GM12801 (cell line): ENCODE results near the gene PRKAG3.

Source experiments
- TF ChIP-seq, protein P1 (sequence below): IDR thresholded peaks from one replicate; pipeline ENCODE4 v1.5.1; 2011; ENCODE audit warnings: control low read depth; ENCODE audit not compliant: insufficient read length; ENCODE audit errors: extremely low read depth

Gene PRKAG3

DNA sequence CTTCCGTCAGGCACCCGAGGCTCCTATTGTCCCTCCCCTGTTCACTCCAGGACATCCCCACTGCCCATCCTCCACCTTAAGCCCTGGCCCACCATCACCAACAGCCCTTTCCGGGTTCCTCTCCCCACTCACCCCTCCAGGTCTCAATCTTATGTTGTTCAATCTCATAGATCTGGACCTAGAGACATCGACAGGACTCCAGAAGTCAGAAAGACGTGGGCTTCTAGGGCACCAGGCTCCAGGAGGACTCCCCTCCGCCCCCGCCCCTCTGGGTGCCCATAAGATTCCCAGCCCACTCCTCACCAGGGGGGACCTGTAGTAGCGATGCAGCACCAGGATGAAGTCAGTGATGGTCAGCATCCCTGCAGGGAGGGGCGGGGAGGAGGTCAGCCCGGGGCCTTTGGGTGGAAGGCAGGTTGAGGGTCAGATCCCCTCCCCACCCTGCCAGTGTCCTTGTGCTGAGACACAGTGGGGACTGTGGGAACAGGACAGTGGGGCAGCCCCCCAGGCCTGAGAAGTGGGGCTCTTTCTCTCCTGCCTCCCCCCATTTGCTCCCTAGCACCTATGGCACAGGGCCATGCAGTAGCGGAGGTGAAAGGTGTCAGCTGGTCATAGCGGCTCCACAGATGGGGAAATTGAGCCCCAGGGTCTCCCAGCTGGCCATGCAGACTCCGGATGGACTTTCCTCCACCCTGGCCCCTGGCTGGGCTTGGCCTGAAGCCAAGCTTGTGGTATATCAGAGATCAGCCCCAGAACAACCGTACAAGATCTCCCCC, 3.7 kb downstream of the PRKAG3 start:
- TF ChIP-seq, protein P1, sequence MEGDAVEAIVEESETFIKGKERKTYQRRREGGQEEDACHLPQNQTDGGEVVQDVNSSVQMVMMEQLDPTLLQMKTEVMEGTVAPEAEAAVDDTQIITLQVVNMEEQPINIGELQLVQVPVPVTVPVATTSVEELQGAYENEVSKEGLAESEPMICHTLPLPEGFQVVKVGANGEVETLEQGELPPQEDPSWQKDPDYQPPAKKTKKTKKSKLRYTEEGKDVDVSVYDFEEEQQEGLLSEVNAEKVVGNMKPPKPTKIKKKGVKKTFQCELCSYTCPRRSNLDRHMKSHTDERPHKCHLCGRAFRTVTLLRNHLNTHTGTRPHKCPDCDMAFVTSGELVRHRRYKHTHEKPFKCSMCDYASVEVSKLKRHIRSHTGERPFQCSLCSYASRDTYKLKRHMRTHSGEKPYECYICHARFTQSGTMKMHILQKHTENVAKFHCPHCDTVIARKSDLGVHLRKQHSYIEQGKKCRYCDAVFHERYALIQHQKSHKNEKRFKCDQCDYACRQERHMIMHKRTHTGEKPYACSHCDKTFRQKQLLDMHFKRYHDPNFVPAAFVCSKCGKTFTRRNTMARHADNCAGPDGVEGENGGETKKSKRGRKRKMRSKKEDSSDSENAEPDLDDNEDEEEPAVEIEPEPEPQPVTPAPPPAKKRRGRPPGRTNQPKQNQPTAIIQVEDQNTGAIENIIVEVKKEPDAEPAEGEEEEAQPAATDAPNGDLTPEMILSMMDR: no peak

DNA sequence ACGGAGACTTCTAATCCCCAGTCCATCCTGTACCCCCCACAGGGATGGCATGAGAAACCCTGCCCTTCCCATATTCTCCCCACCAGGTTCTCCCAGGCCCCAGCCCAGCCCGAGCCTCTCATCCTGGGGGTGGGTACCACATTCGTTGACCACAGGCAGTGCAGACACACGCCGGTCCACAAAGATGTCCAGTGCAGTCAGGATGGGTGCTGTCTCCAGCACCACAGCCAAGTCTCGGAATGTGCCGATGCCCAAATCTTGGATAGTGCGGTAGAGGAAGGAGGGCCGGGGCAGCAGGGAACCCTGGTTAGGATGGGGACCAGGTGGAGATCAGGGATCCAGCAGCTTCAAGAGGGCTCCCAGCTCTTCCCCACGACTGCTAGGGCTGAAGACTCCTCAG, 4.8 kb downstream of the PRKAG3 start:
- TF ChIP-seq, protein P1: no peak

DNA sequence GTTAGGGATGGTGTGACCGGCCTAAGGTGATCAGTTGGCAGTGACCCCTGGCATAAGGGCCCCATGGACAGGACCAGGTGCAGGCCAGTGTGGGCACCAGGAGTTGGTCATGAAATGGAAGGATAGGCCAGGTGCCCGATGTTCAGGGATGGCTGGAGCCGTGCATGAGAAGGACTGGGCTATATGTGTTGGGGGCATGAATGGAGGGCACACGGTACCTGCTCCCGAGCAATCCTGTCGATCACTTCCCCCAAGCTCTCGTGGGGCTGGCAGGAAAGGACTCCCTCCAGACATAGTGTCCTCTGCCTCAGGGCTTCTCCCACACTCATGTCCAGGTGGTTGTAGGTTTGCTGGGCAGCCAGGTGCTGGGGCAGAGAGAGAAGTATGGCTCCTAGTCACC, 7.6 kb downstream of the PRKAG3 start:
- TF ChIP-seq, protein P1: no peak

DNA sequence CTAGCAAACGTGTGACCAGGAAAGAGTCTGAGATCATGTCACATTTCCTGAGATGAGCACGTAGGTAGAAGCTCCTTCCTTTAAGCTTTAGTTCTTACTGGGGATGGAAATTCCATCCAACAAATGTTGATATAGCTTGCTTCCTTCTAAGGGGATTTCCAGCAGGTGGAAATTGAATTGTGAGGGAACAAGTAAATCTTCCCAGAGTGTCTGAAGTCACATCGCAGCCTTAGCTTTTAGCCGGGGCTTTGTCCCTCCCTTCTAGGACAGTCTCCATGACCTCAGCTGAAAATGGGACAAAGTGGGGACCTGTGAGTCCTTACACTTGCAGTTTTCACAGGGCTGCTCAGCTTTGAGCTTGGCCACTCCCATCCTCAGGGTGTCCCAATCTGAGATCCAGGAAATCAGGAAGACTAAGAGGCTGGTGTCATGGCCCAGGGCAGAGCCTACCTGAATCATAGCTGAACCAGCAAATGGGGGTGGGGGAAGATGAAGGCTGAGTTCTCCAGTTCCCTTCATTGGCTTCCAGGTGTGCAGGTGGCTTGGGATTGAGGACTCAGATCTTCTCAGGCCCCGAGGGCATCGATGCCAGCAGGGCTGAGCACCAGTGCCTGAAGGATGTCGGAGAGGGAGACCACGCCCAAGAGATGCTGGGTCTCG, 8.3 kb downstream of the PRKAG3 start:
- TF ChIP-seq, protein P1: no peak

DNA sequence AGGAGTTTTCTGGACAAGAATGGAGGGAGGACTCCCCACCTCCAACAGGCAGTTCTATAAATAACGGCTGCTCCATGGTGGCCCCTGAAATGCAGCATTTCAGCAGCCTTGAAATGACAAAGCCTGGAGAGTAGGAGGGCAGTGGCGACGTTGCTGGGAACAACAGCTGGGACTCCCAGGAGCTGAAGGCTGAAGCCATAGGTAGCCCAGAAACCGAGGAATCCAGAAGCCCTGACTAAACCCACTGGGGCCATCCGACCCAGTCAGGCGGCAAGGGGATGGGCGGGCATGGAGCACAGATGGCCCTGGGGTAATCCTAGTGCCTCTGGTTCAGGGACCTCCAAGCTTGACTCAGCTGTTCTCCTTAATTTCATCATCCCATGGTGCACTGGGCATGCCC, 9.0 kb downstream of the PRKAG3 start:
- TF ChIP-seq, protein P1: no peak

DNA sequence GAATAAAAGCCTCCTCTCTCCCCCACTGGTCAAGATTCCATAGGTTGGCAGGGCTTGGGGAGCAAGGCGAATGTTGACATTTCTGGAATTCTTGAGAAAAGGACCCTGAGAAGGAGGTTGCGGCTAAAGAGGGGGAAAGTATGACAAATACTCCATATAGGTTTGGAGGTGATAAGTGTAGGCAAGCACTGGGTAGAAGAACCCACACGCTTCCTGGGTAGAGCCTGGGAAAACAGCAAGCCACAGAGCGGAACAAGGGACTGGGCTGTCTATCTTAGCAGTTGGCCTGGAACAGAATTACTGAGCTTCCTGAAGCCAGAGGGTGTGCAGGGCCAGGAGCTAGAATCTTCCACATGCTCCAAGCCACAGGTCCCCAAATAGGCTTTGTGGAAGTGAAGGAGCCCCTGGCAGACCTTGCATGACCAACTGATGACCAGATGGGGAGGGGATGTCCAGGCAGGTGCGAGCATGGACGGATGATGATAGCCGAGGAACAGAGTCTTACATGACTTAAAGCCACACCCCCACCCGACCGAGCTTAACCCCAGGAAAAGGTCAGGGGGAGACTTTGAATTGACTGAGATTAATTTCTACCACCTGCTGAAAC, 9.9 kb downstream of the PRKAG3 start:
- TF ChIP-seq, protein P1: no peak

DNA sequence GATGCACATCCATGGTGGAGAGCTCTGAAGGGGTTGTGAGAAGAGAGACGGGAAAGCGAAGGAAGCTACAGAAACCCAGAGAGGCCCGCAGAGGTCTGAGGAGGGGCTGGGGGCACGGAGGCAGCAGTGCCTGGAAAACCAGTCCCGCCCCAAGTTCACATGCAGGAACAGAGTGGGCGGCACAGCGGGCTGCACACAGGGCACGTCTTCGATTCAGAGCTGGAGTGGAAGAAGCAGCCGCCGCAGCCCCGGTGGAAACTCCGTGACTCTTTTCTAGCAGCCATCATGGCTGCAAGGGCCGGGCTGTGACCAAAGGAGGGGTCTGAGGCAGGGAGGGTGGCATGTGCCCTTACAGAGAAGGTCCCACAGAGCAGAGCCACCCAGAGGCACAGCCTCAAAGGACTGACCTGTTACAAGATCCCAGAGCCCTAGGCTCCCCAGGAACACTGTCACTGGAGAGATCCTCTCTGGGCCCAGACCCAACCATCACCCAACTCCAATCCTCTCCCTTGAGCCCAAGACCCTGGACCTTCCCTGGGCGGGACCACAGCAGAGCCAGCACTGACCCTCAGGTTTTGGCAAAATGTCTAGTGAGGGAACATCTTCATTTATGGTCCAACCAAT, 10.7 kb downstream of the PRKAG3 start:
- TF ChIP-seq, protein P1: no peak
